GM12873 (cell line): Measurements from ENCODE around the gene GHITM.

ENCODE experiments used
- TF ChIP-seq, protein P1 (sequence below): IDR thresholded peaks from 2 replicates; pipeline ENCODE4 v1.5.1; 2012; ENCODE audit warnings: low read depth, mild to moderate bottlenecking, moderate library complexity, low read length, control low read depth; ENCODE audit not compliant: insufficient read depth; ENCODE audit errors: missing control alignments

Gene GHITM

DNA sequence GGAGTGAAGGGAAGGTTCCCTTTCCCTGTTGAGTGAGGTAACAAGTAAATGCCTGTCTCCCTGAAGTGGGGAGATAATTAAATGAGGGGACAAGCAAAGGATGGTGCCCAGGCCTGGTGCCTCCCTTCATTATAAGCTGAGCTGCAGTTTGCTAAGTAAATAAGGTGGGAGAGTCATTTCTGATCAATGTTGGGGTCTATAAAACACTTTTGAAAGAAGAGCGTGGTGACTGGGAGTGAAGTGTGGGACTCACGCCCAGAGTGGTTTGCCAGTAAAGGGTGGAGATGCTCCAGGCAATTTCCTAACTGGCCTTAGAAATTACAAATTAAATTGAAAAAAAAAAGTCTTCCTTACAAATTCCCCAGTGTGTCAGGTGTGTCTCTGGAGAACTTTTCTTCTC, 24.7 kb downstream of the GHITM start:
- TF ChIP-seq, protein P1, sequence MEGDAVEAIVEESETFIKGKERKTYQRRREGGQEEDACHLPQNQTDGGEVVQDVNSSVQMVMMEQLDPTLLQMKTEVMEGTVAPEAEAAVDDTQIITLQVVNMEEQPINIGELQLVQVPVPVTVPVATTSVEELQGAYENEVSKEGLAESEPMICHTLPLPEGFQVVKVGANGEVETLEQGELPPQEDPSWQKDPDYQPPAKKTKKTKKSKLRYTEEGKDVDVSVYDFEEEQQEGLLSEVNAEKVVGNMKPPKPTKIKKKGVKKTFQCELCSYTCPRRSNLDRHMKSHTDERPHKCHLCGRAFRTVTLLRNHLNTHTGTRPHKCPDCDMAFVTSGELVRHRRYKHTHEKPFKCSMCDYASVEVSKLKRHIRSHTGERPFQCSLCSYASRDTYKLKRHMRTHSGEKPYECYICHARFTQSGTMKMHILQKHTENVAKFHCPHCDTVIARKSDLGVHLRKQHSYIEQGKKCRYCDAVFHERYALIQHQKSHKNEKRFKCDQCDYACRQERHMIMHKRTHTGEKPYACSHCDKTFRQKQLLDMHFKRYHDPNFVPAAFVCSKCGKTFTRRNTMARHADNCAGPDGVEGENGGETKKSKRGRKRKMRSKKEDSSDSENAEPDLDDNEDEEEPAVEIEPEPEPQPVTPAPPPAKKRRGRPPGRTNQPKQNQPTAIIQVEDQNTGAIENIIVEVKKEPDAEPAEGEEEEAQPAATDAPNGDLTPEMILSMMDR = no peak

DNA sequence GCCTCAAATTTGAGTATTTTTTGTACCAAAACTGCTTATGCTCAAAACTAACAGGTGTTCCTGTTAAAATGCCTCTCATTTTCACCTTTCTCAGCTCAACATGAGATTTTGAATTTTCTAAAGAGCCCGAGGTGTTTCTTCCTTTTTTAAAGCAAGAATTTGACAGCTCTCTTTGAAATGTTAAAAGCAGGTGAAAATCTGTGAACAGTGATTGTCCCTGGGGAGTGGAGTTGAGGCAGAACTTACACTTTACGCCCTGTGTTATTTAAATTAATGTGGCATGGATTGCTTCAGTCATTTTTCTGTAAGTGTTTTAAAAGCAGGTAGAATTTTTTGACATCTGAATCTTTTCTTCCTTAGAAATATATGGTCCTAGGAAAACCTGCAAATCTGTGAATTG, 25.1 kb downstream of the GHITM start:
- TF ChIP-seq, protein P1 = no peak

DNA sequence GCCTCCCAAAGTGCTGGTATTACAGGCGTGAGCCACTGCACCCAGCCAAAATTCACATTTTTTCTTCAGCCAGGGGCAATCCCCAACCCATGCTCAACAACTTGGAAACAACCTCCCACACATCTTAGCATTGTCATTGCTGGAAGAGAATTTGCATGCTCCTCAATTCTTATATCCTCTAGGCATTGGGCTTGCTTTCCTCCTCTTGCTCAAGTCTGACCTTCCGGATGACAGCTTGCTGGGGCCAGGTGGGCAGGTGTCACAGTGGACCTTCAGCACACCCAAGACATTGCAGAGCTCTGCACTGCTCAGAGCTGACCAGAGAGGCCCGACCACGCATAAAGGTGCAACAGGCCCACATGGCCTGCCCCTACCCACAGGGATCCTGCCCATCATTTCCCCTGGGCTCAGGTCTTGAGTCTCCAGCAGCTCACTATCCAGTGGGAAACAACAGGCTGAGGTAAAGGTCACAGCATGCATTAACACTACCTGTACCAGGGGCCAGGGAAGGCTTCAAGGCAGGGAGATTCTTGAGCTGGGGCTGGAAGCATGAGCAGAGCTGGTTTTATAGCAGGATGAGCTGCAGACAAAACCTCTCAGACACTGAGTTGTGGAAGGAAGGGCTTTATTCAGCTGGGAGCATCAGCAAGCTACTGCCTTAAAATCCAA, 27.4 kb downstream of the GHITM start:
- TF ChIP-seq, protein P1 = no peak

DNA sequence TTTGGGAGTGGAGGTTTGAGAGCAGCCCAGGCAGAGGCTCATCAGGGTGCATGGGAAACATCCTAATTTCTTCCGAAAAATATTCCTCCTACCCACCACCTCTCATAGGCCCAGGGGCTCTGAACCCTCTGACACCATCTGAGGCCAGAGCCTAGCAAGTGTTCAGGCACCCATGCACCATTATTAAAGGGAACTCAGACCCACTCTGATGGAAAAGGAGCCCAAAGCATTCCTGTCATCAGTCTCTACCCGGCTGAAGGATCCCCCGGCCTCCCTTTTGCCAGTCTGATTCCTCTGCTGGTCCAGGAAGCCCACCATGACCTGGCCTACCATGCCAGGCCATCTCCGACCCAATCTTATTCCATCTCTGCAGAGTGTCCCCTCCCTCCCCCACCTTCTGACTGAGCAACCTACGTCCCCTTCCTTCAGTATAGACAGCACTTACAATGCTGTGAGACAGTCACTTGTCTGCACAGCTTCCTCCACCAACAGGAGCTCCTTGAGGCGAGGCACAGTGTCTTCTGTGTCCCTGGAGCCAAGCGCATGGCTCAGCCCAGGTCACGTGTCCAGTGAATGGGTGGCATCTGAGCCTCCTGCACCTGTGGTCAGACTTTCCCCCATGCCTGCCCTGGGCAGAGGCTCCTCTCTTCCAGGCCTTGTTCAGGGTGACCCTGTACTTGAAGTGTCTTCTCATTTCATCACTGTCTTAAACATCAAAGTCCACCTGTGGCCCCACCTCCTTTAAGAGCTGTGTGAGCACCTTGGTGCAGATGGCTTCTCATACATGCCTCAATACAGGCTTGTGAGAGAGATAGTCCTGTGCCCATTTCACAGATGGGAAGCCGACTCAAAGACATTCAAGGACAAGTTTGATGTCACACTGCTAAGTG, 33.4 kb downstream of the GHITM start:
- TF ChIP-seq, protein P1 = no peak

DNA sequence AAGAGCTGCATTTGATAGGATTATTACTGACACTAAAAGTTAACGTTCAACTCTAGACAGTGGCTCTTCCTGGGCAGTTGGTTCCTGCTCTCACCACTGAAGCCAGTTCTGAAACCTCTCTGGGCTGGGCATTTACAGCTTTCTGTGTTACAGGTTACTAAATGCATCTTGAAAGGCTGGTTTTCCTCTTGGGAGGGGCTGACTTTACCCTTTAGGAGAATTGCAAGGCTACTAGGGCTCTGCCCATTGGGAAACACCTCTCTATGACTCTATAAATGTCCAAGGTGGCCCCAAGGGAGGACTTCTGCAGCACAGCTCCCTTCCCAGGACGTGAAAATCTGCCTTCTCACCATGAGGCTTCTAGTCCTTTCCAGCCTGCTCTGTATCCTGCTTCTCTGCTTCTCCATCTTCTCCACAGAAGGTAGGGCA, 34.2 kb downstream of the GHITM start, which contains the start of gene GPR15LG:
Gene GPR15LG (plus strand): TSS at position 301 of the 429 bp plus-strand sequence. CDS start 51 bp downstream, at position 352.
- TF ChIP-seq, protein P1 = no peak

DNA sequence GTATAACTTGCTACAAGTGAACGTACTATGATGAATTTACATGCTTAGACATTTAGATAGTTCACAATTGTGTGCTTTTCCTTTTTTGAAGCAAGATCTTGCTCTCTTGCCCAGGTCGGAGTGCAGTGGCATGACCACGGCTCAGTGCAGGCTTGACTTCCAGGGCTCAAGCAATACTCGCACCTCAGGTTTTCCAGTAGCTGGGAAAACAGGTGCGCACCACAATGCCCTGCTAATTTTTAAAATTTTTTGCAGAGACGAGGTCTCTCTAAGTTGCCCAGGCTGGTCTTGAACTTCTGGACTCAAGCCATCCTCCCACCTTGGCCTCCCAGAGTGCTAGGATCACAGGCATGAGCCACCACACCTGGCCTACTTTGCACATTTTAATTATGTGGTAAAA, 36.1 kb downstream of the GHITM start:
- TF ChIP-seq, protein P1 = no peak

DNA sequence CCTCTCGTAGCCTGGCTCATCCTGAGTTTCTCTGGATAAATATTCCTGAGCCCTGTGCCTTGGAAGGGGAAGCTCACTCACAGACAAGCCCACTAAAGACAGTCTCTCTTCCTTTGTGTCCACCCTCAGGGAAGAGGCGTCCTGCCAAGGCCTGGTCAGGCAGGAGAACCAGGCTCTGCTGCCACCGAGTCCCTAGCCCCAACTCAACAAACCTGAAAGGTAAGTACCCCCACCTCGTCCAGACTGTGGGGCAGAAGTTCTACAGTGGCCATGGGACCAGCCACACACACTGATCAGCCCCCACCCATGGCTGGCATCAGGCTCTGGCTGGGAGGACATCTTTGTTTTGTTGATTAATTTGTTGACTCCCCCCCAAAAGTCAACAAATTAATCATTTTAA, 37.0 kb downstream of the GHITM start:
- TF ChIP-seq, protein P1 = no peak
